Stimulated activated CD4-positive, alpha-beta T cell treated with anti-CD3 and anti-CD28 coated beads, TNF-alpha, amount 100 ng/mL, for 1 hour (primary cell): ENCODE data around the gene ERVH48-1.
A peak's percentile ranks its signal among the peaks of the same experiment; 100 is the strongest.
"Not testable (repeated sequence)": the region's sequence is repeated elsewhere in the genome, so short reads cannot be mapped to it uniquely, and the experiment has no call there.

Experiments
- DNase-seq, 3 donors: peaks; one replicate each; pipeline ENCODE4 v3.0.0-alpha.2; 2020; ENCODE audit warnings: low read depth in 3 of 3, low spot score in 1 of 3

Gene ERVH48-1

GRCh38 chr21:42925114-42925926 is at the start of gene ERVH48-1:
Gene ERVH48-1, minus strand, starts transcription at chr21:42925630. Its CDS starts 6,624 bp downstream, at chr21:42919006.
- DNase-seq: no peak

DNA sequence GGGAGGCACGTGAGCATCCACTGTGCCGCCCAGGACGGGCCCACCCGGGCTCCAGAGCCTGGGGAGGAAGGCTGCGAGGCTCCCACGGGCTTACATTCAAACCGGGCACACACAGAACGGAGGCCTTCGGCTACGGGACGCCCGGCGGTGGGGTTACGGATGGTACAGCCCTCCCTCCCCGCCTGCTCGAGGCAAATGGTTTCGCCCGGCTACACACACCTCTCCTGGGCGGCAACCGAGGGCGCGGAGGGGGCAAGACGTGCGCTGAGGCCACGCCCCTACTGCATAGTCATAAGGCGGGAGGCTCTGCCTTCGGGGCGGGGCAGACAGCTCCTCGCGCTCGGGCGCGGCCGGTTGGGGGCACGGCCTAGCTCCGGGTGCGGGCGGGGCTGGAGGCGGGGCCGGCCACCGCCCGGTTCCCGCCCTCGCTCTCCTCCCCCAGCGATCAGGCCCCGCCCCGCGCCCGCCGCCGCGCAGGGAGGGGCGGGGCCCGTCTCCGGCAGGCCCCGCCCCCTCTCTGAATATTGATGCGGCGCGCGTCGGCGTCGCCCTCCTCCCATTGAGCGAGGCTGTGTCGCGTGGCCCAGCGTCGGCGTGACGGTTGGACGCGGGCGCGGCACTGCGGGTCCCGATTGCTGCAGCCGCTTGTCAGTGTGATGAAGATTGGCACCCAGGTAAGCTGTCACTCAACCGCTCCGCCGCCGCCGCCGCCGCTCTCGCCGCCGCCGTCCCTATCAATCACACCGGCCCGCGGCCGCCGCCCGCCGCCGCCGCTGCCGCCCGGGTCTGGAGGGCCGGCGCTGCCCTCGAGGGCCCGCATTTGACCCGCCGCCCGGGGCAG is 48.8 kb upstream of the ERVH48-1 start, which contains the start of gene PKNOX1:
Gene PKNOX1, plus strand, starts transcription at position 572 of the 841 bp plus-strand sequence. CDS start 29,820 bp downstream, outside the sequence.
- DNase-seq: peak; percentile 96 to 99 (median 98)

DNA sequence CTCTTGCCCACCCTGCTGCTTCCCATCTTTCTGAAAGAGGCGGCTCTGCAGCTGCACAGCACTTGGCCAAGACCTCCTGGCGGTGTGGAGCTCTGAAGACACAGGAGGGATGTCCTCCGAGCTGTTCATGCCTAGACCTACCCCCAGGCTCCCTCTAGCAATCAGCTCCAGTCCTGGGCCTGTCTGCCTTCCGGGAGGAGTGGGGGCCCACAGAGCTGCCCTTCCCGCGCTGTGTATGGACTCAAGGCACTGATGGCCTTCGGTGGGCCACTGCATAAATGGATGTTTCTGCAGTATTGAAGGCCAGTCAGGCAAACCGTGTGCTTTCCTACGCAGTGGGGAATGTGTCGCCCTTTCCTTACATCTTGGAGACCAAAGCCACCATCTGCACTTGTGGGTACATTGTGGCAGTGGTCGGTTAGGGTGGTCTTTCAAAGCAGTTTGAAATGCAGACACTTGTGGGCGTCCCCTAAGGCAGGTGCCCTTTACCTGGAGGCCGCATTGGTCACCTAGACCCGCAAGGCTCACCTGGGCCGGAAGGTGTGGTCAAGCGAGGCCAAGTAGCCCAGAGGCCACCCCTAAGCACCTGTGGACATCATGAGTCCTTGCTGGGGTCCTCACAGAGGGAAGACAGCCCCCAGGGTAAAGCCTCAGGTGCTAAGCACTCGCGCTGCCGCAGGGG is 48.0 kb upstream of the ERVH48-1 start:
- DNase-seq: no peak

- DNase-seq: no peak
Observed at GRCh38 chr21:42971897-42972275, 46.5 kb upstream of the ERVH48-1 start.

DNA sequence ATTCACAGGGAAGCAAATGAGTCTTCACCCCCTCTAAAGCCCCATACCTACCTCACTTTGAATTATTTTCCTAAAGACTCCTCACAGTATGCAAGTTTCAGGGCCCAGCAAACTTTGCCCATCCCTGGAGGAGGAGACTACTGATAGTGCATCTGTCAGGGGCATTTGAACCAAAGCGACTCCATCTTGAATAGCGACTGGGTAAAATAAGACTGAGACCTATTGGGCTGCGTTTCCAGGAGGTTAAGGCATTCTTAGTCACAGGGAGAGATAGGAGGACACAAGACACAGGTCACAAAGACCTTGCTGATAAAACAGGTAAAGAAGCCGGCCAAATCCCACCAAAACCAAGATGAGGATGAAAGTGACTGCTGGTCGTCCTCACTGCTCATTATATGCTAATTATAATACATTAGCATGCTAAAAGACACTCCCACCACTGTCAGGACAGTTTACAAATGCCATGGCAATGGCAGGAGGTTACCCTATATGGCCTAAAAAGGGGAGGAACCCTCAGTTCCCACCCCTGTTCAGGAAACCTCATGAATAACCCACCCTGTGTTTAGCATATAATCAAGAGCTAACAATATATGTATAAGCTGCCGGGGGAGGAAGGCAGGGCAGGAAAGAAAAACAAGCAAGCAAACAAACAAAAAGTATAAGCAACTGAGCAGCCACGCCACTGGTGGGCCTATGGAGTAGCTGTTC is 45.7 kb upstream of the ERVH48-1 start:
- DNase-seq: no peak

- no peak for DNase-seq
Observed at GRCh38 chr21:42969193-42969600, 43.8 kb upstream of the ERVH48-1 start.

DNA sequence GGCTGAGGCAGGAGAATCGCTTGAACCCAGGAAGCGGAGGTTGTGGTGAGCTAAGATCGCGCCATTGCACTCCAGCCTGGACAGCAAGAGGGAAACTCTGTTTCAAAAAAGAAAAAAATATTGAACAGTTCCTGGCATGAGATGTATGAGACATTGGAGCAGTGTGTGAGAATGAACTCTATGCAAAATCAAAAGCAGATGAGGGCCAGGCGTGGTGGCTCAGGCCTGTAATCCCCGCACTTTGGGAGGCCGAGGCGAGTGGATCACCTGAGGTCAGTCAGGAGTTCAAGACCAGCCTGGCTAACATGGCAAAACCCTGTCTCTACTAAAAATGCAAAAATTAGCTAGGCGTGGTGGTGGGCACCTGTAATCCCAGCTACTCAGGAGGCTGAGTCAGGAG is 42.2 kb upstream of the ERVH48-1 start:
- DNase-seq: not testable (repeated sequence)

DNA sequence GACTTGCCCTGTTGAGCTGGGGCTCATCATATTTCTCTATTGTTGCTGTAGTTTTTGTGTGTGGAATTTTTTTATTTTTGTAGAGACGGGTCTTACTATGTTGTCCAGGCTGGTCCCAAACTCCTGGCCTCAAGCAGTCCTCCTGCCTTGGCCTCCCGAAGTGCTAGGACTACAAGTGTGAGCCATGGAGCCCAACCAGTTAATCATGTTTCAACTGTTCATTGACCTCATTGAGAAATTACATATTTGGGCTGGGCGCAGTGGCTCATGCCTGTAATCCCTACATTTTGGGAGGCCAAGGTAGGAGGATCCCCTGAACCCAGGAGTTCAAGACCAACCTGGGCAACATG is 39.8 kb upstream of the ERVH48-1 start:
- no peak for DNase-seq

- DNase-seq: no peak
Observed at GRCh38 chr21:42964546-42965210, 39.2 kb upstream of the ERVH48-1 start.

GRCh38 chr21:42964086-42964485 is 38.7 kb upstream of the ERVH48-1 start:
- DNase-seq: no peak

GRCh38 chr21:42962380-42963007 is 37.1 kb upstream of the ERVH48-1 start:
- DNase-seq: no peak

DNA sequence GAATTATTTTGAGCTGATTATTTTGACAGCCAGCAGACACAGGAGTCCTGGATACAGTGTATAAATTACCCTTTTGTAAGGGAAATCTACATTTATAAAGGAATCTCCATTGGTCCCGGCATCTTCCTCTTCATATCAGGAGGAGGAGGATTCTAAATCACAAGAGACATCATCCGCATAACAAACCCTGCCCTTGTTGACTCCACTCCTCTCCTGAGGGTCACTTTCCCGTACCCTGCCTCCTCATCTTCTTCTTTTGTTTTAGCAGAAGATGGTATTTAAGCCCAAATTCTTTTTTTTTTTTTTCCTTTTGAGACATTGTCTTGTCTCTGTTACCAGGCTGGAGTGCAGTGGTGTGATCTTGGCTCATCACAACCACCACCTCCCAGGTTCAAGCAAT is 34.3 kb upstream of the ERVH48-1 start:
- DNase-seq: no peak

GRCh38 chr21:42958122-42958521 is 32.7 kb upstream of the ERVH48-1 start:
- not testable (repeated sequence) for DNase-seq

- DNase-seq: no peak
Observed at GRCh38 chr21:42956824-42957630, 31.6 kb upstream of the ERVH48-1 start.

- DNase-seq: not testable (repeated sequence)
Observed at GRCh38 chr21:42951193-42951592, 25.8 kb upstream of the ERVH48-1 start.

- not testable (repeated sequence) for DNase-seq
Observed at GRCh38 chr21:42949094-42949755, 23.8 kb upstream of the ERVH48-1 start.

DNA sequence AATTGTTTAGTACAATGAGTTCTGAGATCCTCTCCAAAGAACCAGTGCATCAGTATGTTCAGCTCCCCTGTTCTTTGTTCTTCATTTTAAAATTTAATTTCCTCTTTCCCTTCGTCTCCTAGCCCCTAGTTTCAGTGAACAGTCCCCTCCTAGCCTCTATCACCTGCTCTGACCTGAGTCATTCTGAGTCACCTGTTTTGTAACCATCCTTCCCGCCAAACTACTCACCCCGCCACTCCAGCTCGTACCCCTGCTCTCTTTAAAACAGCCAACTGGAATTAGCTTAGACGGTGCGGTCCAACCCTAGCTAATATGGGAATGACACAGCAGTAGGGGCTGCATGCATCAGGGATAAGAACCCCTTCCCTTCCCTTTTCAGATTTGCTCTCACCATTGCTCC is 16.8 kb upstream of the ERVH48-1 start:
- no peak for DNase-seq

DNA sequence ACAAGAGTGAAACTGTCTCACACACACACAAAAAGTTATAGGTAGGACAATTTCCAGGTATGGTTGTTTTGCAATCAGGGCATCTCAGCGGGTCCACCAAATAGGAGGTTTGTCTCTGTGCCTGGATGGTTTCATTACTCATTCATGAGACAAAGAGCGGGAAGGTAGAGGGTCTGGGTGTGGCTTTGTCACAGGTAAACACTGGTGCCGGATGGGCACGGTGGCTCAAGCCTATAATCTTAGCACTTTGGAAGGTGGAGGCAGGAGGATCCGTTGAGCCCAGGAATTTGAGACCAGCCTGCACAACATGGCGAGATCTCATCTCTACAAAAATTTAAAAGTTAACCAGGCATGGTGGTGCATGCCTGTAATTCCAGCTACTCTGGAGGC is 16.3 kb upstream of the ERVH48-1 start:
- no peak for DNase-seq
